ENCODE results near the gene MET.
"Not testable (repeated sequence)": the region's sequence is repeated elsewhere in the genome, so short reads cannot be mapped to it uniquely, and the experiment has no call there.

Gene MET

GRCh38 chr7:116812860-116813259, 140.9 kb downstream of the MET start:
- no peak for DNase-seq

- not testable (repeated sequence) for DNase-seq
Measured at GRCh38 chr7:116813371-116813770, 141.4 kb downstream of the MET start.

GRCh38 chr7:116815041-116815440, 143.0 kb downstream of the MET start:
- no peak for DNase-seq

DNA sequence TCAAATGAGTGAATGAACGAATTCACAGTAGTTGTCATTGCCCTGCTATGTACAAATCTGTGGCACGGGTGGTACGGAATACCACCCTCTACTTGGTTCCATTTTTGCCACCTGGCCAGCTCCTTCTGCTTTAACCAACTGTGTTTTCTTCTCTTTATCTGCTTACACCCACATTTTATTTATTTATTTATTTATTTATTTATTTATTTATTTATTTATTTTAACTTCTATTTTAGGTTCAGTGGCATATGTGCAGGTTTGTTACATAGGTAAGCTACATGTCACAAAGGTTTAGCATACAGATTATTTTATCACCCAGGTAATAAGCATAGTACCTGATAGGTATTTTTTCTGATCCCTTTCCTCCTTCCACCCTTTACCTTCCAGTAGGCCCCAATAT, 148.2 kb downstream of the MET start:
- no peak for DNase-seq

GRCh38 chr7:116821647-116822046, 149.7 kb downstream of the MET start:
- not testable (repeated sequence) for DNase-seq

GRCh38 chr7:116824449-116824848, 152.5 kb downstream of the MET start:
- no peak for DNase-seq

GRCh38 chr7:116828281-116828680, 156.3 kb downstream of the MET start:
- DNase-seq: no peak

DNA sequence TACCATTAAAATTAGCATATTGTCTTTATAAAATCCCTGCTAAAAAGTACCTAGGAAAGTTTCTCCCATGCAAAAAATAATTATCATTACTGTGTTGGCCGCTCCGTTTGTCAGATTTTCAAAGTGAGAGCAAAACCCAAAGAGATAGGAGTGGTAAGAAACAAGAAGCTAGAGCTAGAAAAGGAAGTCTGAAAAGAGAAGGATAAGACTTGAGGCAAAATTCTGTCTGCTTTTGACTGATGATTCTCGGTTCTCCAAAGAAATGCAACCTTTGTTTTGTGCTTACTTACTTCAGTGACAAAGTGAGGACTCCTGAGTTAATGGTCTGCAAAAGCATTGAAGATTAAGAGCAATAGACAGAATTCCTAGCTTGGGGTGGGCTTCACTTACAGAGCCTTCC, 157.0 kb downstream of the MET start:
- DNase-seq: no peak

GRCh38 chr7:116829493-116829892, 157.5 kb downstream of the MET start:
- DNase-seq: no peak

DNA sequence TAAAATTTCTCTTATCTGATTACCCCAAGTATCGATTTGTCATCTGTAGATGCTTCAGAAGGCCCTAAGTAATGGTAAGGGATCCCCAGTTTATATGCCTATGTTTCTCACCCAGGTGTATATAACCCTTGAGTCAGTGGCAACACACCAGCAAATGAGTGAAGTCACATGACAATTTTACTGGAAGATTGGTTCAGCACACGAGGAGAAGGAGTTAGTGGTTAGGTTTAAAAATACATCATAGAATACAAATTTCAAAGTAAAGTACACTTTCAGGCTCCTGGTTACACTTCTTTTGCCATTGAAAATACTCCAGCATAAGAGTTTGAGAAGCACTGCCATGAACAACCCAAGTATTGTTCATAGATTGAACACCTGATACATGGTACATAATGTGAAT, 160.7 kb downstream of the MET start:
- DNase-seq: no peak

DNA sequence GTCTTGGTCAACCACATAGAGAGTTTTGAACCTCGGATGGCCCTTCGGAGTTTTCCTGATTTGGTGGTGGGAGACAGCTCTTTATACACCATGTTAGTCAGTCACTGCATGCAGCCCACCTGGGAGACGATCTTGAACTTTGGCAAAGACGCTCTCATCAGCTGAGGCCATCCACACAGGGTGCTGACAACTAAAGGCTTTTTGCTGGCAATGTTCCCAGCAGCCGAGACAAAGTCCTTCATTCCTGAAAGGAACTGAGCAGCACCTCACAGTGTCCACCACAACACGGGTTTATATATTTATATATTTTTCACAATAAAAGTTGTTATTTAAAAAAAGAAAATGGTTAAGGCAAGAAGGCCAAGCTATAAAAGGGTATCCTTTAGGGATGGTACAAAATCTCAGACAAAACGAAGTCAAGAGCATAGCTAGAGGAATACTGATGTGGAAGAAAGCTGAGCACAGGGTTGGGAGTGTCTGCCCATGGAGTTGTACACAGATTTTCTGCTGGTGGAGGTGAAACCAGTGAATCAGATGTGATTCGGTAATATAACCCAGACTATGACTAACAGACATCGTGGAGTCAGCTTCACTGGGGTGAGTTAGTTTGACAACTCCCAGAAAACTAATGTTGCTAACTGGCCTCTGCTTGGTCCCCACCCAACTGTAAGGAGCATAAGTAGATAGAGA, 163.0 kb downstream of the MET start:
- no peak for DNase-seq

- no peak for DNase-seq
Measured at GRCh38 chr7:116836048-116836447, 164.1 kb downstream of the MET start.

DNA sequence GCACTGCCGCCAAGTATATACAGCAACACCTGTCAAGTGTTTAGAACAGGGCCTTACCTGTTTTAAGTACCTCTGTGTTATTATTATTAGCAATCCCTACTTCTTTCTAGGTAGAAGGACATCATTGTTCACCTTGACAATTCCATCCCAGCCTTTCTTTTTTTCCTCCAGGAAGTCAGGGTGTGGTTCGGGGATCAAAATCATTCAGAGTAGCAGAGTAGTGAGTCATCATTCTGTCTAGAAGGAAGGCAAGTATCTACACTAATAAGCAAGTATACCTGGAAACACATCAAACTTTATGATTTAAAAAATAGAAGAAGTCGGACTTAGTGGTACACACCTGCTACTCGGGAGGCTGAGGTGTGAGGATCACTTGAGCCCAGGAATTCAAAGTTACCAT, 164.9 kb downstream of the MET start:
- no peak for DNase-seq

GRCh38 chr7:116837586-116837985, 165.6 kb downstream of the MET start:
- no peak for DNase-seq

- no peak for DNase-seq
Measured at GRCh38 chr7:116840256-116840655, 168.3 kb downstream of the MET start.

DNA sequence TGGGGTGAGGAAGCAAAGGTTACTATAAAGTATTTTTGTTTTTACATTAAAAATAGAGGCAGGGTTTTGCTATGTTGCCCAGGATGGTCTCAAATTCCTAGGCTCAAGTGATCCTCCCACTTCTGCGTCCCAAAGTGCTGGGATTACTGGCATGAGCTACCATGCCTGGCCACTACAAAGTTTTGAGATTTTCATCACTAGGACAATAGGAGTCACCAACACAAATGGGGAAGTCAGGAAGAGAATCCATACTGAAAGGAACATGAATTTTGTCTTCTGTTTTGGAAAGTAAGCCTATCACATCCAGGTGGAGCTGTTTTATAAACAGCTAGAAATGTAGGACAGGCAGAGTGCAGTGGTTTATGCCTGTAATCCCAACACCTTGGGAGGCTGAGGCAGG, 170.4 kb downstream of the MET start:
- DNase-seq: no peak

- DNase-seq: no peak
Measured at GRCh38 chr7:116843378-116843777, 171.4 kb downstream of the MET start.

All from NCI-H526 treated with DMSO at 0.1 percent for 48 hours (cell line).